NCI-H748 (cell line): ENCODE data around the gene KISS1.

Source experiments
- DNase-seq: peaks from one replicate; lab custom pipeline; 2025; ENCODE audit not compliant: unreplicated experiment; lab: John Stamatoyannopoulos, UW

KISS1 gene

DNA sequence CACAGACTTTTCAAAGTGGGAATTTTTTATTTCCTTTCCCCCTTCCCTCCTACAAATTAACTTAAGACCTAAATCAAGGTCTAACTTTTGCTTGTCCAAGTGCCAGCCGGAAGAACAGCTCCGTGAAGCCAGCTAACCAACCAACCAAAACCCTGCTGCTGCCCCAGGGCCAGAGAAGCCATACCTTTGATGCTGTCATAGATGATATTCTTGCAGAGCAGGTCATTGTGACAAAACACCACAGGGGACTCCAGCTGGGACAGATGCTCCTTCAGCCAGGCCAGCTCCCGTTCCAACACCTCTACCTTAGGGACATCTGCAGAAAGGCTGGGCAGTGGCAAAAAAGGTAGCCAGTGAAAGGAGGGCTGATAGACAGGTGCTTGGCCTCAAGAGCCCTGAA lies 55.2 kb downstream of the KISS1 start:
- DNase-seq, result no peak
